GM19468 (cell line): Measurements from ENCODE around the gene CLDN4.
"Not testable (repeated sequence)": the region's sequence is repeated elsewhere in the genome, so short reads cannot be mapped to it uniquely, and the experiment has no call there.

Experiments
- ATAC-seq: cut with Tn5 transposase; IDR thresholded peaks from one replicate; pipeline ENCODE4 v1.9.1; 2021; ENCODE audit warnings: mild to moderate bottlenecking, moderate library complexity, moderate number of reproducible peaks; ENCODE audit not compliant: unreplicated experiment; ENCODE audit errors: extremely low read depth

CLDN4 gene

GRCh38 chr7:73840715-73841379 is 10.1 kb downstream of the CLDN4 start:
- ATAC-seq, result no peak

GRCh38 chr7:73841689-73842066 is 10.9 kb downstream of the CLDN4 start:
- ATAC-seq, result no peak

GRCh38 chr7:73842067-73842976 is 11.5 kb downstream of the CLDN4 start, which contains the start of gene METTL27:
METTL27 (minus strand) TSS chr7:73842516; CDS start chr7:73842140, 376 bp downstream.
- ATAC-seq, result peak; percentile 76

- no peak for ATAC-seq
Observed at GRCh38 chr7:73844131-73844547, 13.3 kb downstream of the CLDN4 start.

- no peak for ATAC-seq
Observed at GRCh38 chr7:73844848-73845460, 14.2 kb downstream of the CLDN4 start.

GRCh38 chr7:73845701-73846195 is 15.0 kb downstream of the CLDN4 start:
- ATAC-seq, result not testable (repeated sequence)

GRCh38 chr7:73847941-73848723 is 17.3 kb downstream of the CLDN4 start:
- ATAC-seq, result no peak

GRCh38 chr7:73850781-73851207 is 20.0 kb downstream of the CLDN4 start:
- ATAC-seq, result no peak

- ATAC-seq, result peak; percentile 65
Observed at GRCh38 chr7:73851410-73852338, 20.9 kb downstream of the CLDN4 start.

- ATAC-seq, result no peak
Observed at GRCh38 chr7:73852500-73852899, 21.7 kb downstream of the CLDN4 start.

GRCh38 chr7:73856941-73857340 is 26.1 kb downstream of the CLDN4 start:
- no peak for ATAC-seq

GRCh38 chr7:73858807-73859206 is 28.0 kb downstream of the CLDN4 start:
- no peak for ATAC-seq

- ATAC-seq, result no peak
Observed at GRCh38 chr7:73860859-73861258, 30.1 kb downstream of the CLDN4 start, which contains the start of gene TMEM270. TMEM270 (plus strand) TSS chr7:73861159; CDS start chr7:73861195, 36 bp downstream.

- no peak for ATAC-seq
Observed at GRCh38 chr7:73861305-73861704, 30.5 kb downstream of the CLDN4 start.

- no peak for ATAC-seq
Observed at GRCh38 chr7:73864981-73865711, 34.4 kb downstream of the CLDN4 start.

GRCh38 chr7:73865738-73866445 is 35.1 kb downstream of the CLDN4 start:
- no peak for ATAC-seq

- no peak for ATAC-seq
Observed at GRCh38 chr7:73866446-73866767, 35.6 kb downstream of the CLDN4 start.
